ENCODE measurements around the gene MED15. TPM values are rescaled to one million over a fixed set of nuclear protein-coding genes. Genes with fewer than 3 reads are reported as not detected.
"Not testable (repeated sequence)": the region's sequence is repeated elsewhere in the genome, so short reads cannot be mapped to it uniquely, and the experiment has no call there.

Gene MED15
- total RNA-seq, 4 donors from 2014 or later: 34.0 to 54.1 (median 38.9) TPM

DNA sequence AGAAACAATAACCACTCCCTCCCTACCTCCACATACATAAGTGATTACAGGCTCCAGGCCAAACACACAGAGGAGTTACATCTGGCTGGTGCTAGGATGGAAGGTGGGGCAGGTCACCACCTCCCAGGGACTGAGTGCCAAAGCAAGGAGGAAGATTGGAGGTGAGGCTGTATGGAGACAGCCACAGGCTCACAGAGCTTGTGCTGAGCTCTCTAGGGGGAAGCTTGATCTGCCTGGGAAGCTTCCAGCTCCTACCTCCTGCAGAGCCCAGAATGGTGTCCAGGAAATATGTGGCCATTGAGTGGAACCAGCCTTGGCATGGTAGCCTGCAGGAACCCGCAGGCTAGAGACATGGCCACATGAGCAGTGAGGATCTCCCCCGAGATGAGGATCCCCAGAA lies 3.6 kb upstream of the MED15 start:
- no peak for DNase-seq (ENCODE audit: extremely low spot score)
- H3K36me3 ChIP-seq: peaks cover 0 to 23% (median 22%) of the 10 kb centered on the region in 4 donors
- 100% methylated on average over 2 of the region's 2 CpGs for WGBS
- TF ChIP-seq POLR2AphosphoS5 (IDR thresholded peaks at IDR 0.05) (no peak), EP300 (IDR thresholded peaks at IDR 0.05) (no peak), POLR2A (IDR thresholded peaks at IDR 0.05; ENCODE audit: low read depth) (no peak)
- TF ChIP-seq, protein P1, sequence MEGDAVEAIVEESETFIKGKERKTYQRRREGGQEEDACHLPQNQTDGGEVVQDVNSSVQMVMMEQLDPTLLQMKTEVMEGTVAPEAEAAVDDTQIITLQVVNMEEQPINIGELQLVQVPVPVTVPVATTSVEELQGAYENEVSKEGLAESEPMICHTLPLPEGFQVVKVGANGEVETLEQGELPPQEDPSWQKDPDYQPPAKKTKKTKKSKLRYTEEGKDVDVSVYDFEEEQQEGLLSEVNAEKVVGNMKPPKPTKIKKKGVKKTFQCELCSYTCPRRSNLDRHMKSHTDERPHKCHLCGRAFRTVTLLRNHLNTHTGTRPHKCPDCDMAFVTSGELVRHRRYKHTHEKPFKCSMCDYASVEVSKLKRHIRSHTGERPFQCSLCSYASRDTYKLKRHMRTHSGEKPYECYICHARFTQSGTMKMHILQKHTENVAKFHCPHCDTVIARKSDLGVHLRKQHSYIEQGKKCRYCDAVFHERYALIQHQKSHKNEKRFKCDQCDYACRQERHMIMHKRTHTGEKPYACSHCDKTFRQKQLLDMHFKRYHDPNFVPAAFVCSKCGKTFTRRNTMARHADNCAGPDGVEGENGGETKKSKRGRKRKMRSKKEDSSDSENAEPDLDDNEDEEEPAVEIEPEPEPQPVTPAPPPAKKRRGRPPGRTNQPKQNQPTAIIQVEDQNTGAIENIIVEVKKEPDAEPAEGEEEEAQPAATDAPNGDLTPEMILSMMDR (IDR thresholded peaks at IDR 0.05): no peak
- H3K4me1 ChIP-seq: peaks cover 8 to 16% (median 14%) of the 10 kb centered on the region in 4 donors
- intact Hi-C loops (cut with DNase I): no loop called here
- no peak overlapping the region for H3K27ac ChIP-seq (replicated peaks in 1 of 4)
- no peak overlapping the region for H3K4me3 ChIP-seq
- no peaks in the 10 kb centered on the region for H3K9me3 ChIP-seq
- H3K27me3 ChIP-seq: no peaks in the 10 kb centered on the region

DNA sequence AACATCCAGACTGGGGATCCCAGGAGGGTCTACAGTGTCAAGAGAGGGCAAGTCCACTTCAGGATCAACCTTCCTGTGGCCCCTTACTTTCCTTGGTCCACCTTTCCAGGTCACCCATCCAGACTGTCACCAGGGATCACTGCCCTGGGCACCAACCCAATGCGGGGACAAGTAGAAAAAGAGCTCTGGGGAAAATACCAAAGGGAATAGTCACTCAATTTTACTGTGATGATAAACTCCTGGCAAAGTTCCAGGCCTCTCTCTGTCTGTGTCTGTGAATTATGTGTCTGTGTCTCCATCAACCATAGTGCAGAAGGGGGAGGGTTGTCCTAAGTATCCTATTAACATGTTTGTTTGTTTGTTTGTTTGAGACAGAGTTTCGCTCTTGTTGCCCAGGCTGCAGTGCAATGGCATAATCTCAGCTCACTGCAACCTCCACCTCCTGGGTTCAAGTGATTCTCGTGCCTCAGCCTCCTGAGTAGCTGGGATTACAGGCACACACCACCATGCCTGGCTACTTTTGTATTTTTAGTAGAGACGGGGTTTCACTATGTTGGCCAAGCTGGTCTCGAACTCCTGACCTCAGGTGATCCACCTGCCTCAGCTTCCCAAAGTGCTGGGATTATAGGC lies 3.0 kb upstream of the MED15 start:
- DNase-seq (ENCODE audit: extremely low spot score); intact Hi-C loops (cut with DNase I); H3K27ac ChIP-seq (replicated peaks in 1 of 4); H3K4me3 ChIP-seq; H3K27me3 ChIP-seq; H3K9me3 ChIP-seq: not testable (repeated sequence)
- 56% methylated on average over 5 of the region's 5 CpGs for WGBS
- peaks cover 14 to 22% (median 20%) of the 10 kb centered on the region in 4 donors for H3K4me1 ChIP-seq
- peaks cover 0 to 23% (median 20%) of the 10 kb centered on the region in 4 donors for H3K36me3 ChIP-seq

DNA sequence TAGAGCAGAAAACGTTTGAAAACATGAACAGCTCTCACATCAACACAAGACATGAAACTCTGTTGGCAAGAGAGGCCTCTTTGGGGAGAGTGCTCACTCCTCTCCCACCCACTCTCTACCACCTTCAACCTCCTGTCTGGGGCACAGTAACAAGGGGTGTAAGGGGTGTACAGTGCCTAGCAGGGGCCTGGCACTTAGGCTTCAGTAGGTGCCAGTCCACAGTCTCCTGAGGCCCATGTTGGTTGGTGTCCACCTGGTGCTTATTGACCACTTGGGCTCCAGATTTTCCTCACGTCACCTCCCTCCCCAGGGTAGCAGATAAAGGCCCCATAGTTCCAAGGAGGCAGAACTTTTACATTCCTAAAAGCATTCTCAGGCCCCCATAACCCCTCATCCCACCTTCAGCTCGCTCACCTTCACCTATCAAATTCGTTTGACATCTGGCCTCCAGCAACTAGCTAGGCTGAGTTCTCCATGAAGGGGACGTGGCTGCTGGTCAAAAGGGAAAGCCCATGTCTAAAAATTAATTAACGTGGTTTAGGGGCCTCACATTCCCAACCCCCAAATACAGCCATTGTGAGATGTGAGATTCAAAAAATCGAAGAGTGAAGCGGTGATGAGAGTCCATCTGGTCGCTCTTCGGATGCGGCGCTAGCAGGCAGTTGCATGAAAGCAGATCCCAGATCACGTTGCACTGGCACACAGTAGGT lies 712 bp upstream of the MED15 start:
- H3K27ac ChIP-seq (replicated peaks in 1 of 4): peak overlapping the region; percentile 95 to 99 (median 96)
- DNase-seq (ENCODE audit: extremely low spot score): no peak
- TF ChIP-seq POLR2A (IDR thresholded peaks at IDR 0.05; ENCODE audit: low read depth): no peak
- TF ChIP-seq, protein P1 (IDR thresholded peaks at IDR 0.05): no peak
- no peak for TF ChIP-seq POLR2AphosphoS5 (IDR thresholded peaks at IDR 0.05)
- no peak for TF ChIP-seq EP300 (IDR thresholded peaks at IDR 0.05)
- no peaks in the 10 kb centered on the region for H3K9me3 ChIP-seq
- intact Hi-C loops (cut with DNase I): loop anchor here (5.0 kb wide), 2 partner anchors 61 to 196 kb away; no protein-coding TSS in a partner anchor
- 74% methylated on average over 13 of the region's 13 CpGs for WGBS
- peaks cover 0 to 5% (median 0%) of the 10 kb centered on the region in 4 donors for H3K36me3 ChIP-seq
- no peaks in the 10 kb centered on the region for H3K27me3 ChIP-seq
- H3K4me1 ChIP-seq: peaks cover 36 to 45% (median 43%) of the 10 kb centered on the region in 4 donors
- H3K4me3 ChIP-seq: peak overlapping the region; percentile 73 to 98 (median 86)

DNA sequence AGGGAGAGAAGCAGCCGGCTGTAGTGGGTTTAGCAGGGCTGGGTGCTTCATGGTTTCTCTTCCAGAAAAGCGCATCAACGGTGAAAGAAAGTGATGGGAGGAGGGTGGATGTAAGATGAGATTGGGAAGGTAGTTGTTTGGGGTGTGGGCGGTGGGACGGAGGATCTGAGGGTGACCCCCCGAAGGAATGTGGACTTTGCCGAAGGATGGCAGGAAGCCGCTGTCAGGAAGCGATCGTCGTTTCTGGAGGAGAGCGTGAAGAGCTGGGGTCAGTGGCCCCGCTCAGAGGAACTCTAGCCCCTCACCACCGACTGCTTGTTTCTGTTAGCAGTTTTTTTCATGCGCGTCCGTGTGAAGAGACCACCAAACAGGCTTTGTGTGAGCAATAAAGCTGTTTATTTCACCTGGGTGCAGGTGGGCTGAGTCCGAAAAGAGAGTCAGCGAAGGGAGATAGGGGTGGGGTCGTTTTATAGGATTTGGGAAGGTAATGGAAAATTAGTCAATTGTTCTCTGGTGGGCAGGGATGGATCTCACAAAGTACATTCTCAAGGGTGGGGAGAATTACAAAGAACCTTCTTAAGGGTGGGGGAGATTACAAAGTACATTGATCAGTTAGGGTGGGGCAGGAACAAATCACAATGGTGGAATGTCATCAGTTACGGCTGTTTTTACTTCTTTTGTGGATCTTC lies 801 bp downstream of the MED15 start:
- H3K4me3 ChIP-seq: peak overlapping the region; percentile 73 to 98 (median 86)
- H3K27ac ChIP-seq (replicated peaks in 1 of 4): peak overlapping the region; percentile 95 to 99 (median 96)
- WGBS: 3% methylated on average over 19 of the region's 21 CpGs
- H3K36me3 ChIP-seq; H3K27me3 ChIP-seq; DNase-seq (ENCODE audit: extremely low spot score); H3K9me3 ChIP-seq: not testable (repeated sequence)
- intact Hi-C loops (cut with DNase I): loop anchor here (5.0 kb wide), 2 partner anchors 59 to 194 kb away; no protein-coding TSS in a partner anchor
- peaks cover 42 to 58% (median 54%) of the 10 kb centered on the region in 4 donors for H3K4me1 ChIP-seq

DNA sequence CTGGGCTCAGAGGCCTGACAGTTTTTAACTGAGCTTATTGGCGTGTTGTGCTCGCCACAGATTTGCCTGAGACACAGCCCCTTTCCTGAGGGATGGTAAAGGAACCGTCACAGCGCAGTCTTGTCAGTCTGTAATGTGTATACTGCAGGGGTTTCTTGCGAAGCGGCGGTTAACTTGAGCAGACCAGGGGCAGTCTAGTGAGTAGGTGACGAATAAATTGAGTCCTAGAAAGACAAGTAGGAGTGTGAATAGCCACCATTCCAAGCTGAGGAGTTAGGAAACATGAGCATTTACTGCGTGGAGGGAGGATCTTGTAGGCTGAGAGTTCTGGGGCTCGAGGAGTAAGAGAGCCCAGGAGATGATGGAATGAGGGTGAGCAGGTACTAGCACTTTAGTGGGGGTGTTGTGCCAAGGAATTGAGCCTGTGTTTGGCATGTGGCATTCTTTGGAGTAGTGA lies 1.4 kb downstream of the MED15 start:
- Histone ChIP-seq H3K36me3 (peaks cover 0 to 4% (median under 1%) of the 10 kb centered on the region in 4 donors), H3K27ac (replicated peaks in 1 of 4) (peak overlapping the region; percentile 95 to 99 (median 96)), H3K27me3 (no peaks in the 10 kb centered on the region), H3K4me1 (peaks cover 42 to 65% (median 57%) of the 10 kb centered on the region in 4 donors), H3K9me3 (no peaks in the 10 kb centered on the region), H3K4me3 (peak overlapping the region; percentile 73 to 98 (median 86))
- WGBS: 22% methylated on average over 10 of the region's 10 CpGs
- TF ChIP-seq POLR2A (IDR thresholded peaks at IDR 0.05; ENCODE audit: low read depth): no peak
- no peak for TF ChIP-seq EP300 (IDR thresholded peaks at IDR 0.05)
- no peak for TF ChIP-seq POLR2AphosphoS5 (IDR thresholded peaks at IDR 0.05)
- TF ChIP-seq, protein P1 (IDR thresholded peaks at IDR 0.05): no peak
- no peak for DNase-seq (ENCODE audit: extremely low spot score)
- intact Hi-C loops (cut with DNase I): loop anchor here (5.0 kb wide), 2 partner anchors 58 to 193 kb away; no protein-coding TSS in a partner anchor

Measured in esophagus muscularis mucosa (tissue), 4 donors.